Activated T-cell treated with anti-CD3 and anti-CD28 coated beads, Interleukin-2, amount 50 U/mL, for 72 hours (primary cell): Measurements from ENCODE around the gene IGSF10. TPM values are rescaled to one million over a fixed set of nuclear protein-coding genes. Genes with fewer than 3 reads are reported as not detected.

ENCODE experiments used
- ATAC-seq, 2 donors: fragments of 150-1000 bp; cut with Tn5 transposase; replicated peaks in 1 of 2; 2 replicates each; pipeline ENCODE4 v1.10.0; 2021; ENCODE audit warnings: moderate library complexity in 2 of 2, mild to moderate bottlenecking in 1 of 2
- DNase-seq, 2 donors: peaks; one replicate each; pipeline ENCODE4 v3.0.0; 2021 to 2022; ENCODE audit warnings: mixed read lengths in 1 of 2
- H3K27ac Mint-ChIP-seq: one replicate; pipeline ENCODE4 v1.8.0; 2022; ENCODE audit warnings: mild to moderate bottlenecking, moderate library complexity, mixed read lengths
- H3K27me3 Mint-ChIP-seq: one replicate; pipeline ENCODE4 v1.8.0; 2022; ENCODE audit warnings: low read depth, mixed read lengths
- H3K36me3 Mint-ChIP-seq, 2 donors: one replicate each; pipeline ENCODE4 v1.8.0; 2022; ENCODE audit warnings: mixed read lengths in 2 of 2, mild to moderate bottlenecking in 1 of 2; ENCODE audit not compliant: insufficient read depth in 2 of 2
- H3K4me1 Mint-ChIP-seq: one replicate; pipeline ENCODE4 v1.8.0; 2022; ENCODE audit warnings: low read depth, mixed read lengths
- H3K4me3 Mint-ChIP-seq, 2 donors: one replicate each; pipeline ENCODE4 v1.8.0; 2022; ENCODE audit warnings: mild to moderate bottlenecking in 2 of 2, mixed read lengths in 2 of 2, moderate library complexity in 2 of 2
- H3K9me3 Mint-ChIP-seq, 2 donors: one replicate each; pipeline ENCODE4 v1.8.0; 2022; ENCODE audit warnings: mixed read lengths in 2 of 2
- total RNA-seq, 2 donors: library from RNA; stranded (reverse); gene quantifications; one replicate each; pipeline ENCODE4 v1.2.3, GENCODE V29; 2022

IGSF10 gene
- total RNA-seq, 2 donors from 2014 or later: not detected

- Mint-ChIP-seq H3K4me3 (no peak overlapping the region), H3K9me3 (peaks cover 7% of the 10 kb centered on the region in 2 donors), H3K27me3 (peaks cover 15% of the 10 kb centered on the region), H3K36me3 (peaks cover 0 to 3% of the 10 kb centered on the region in 2 donors), H3K27ac (no peak overlapping the region), H3K4me1 (no peaks in the 10 kb centered on the region)
- no peak for DNase-seq
- ATAC-seq: no peak
These were observed 19.6 kb upstream of the IGSF10 start for GRCh38 chr3:151480492-151480891.

DNA sequence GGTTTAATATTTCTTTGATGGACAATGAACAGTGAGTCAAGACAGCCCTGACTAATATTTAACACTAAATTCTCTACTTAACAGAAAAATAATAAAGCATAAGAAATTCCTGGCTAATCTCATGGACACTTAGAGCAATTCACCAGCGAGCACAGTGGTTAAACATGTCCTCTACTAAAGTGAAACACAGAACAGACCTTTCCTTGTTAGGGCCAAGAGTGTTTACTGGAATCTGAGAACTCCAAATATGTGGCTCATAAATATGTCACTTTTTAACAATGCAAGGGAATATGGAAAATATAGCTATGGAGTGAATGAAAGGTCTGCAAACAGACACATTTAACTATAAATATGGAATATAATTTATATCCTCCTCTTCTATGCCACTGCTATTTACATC is 18.6 kb upstream of the IGSF10 start:
- DNase-seq: no peak
- Mint-ChIP-seq H3K9me3 (peaks cover 4 to 7% of the 10 kb centered on the region in 2 donors), H3K4me3 (no peak overlapping the region), H3K27ac (no peak overlapping the region), H3K27me3 (peaks cover 15% of the 10 kb centered on the region), H3K36me3 (peaks cover 0 to 3% of the 10 kb centered on the region in 2 donors), H3K4me1 (no peaks in the 10 kb centered on the region)
- ATAC-seq: no peak

DNA sequence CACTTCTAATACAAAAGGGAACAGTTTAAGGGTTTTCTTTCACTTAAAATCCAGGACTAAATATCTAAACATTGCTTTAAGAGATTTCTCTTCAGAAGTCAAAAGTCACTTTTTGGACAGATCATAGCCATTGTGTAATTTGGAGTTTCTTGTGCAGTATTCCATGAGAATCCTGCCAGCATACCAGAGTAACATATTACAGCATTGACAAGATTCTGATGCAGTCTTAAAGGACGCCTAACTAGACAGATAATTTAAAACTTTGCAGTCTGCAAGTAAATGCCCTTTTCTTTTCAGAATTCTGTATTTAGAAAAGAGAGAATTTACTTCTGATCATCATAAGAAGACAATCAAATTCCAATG is 17.5 kb upstream of the IGSF10 start:
- Mint-ChIP-seq H3K4me3 (no peak overlapping the region), H3K9me3 (peaks cover 4 to 7% of the 10 kb centered on the region in 2 donors), H3K27me3 (peaks cover 15% of the 10 kb centered on the region), H3K27ac (no peak overlapping the region), H3K36me3 (peaks cover 0 to 3% of the 10 kb centered on the region in 2 donors), H3K4me1 (no peaks in the 10 kb centered on the region)
- ATAC-seq: no peak
- no peak for DNase-seq

GRCh38 chr3:151477591-151478334 is 16.9 kb upstream of the IGSF10 start:
- H3K36me3 Mint-ChIP-seq: peaks cover 0 to 3% of the 10 kb centered on the region in 2 donors
- H3K27me3 Mint-ChIP-seq: peaks cover 15% of the 10 kb centered on the region
- no peak overlapping the region for H3K27ac Mint-ChIP-seq
- no peak overlapping the region for H3K4me3 Mint-ChIP-seq
- no peaks in the 10 kb centered on the region for H3K4me1 Mint-ChIP-seq
- ATAC-seq (no peak), DNase-seq (no peak)
- peaks cover 4 to 7% of the 10 kb centered on the region in 2 donors for H3K9me3 Mint-ChIP-seq

DNA sequence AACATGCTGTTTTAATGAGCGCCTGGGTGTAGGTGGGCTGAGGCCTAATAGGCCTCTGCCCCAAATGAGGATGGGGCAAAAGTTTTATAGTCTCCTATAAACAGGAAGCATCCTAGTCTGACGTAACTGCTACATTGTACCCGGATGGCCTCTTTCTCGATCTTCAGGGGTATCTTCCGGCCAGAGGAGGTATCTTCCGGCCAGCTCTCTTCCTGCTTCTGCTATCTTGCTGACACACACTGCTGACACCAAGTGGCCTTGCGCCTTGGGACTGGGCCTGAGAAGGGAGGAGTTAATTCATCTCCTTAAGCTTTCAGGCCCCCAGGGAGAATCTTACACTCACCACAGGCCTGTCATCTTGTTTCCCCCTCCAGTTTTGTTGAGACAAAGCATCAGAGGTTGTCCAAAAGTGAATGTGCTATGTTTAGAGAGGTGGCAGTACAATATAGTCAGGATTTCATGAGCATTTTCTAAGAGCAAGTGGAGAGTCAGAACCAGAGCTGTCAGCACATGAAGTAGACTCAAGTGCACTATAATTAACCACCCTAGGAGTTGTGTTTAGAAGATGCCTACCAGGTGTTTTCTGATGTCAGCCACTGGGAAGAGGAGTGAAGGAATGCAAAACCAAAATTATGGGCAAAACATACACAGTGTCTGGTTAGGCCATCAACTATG is 15.6 kb upstream of the IGSF10 start:
- no peak overlapping the region for H3K4me3 Mint-ChIP-seq
- no peaks in the 10 kb centered on the region for H3K9me3 Mint-ChIP-seq
- no peak overlapping the region for H3K27ac Mint-ChIP-seq
- no peak for ATAC-seq
- DNase-seq: no peak
- H3K36me3 Mint-ChIP-seq: no peaks in the 10 kb centered on the region
- H3K27me3 Mint-ChIP-seq: peaks cover 15% of the 10 kb centered on the region
- H3K4me1 Mint-ChIP-seq: no peaks in the 10 kb centered on the region

DNA sequence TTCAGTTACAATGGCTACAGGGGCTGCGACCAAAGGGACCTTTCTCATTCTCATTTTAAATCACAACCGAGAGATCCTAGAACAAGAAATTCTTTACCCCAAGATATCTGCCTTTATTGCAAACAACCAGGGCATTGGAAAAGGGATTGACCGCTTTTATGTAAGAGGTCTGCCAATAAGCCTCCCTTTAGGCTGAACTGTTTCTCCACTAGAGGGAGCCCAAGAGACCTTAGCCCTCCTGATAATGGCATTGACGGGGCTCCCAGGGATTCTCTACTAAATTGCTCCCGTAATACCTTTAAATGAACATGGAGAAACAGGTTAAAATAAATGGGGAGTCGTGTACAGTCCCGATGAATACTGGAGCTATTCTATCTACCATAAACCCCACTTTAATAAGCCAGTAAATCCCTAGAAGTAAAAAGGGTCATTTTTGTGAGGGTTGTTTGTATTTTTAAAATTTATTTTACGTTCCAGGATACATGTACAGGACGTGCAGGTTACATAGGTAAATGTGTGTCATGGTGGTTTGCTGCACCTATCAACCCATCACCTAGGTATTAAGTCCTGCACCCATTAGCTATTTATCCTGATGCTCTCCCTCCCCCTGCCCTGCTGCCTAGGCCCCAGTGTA is 7.5 kb upstream of the IGSF10 start:
- Mint-ChIP-seq H3K4me1 (no peaks in the 10 kb centered on the region), H3K9me3 (no peaks in the 10 kb centered on the region), H3K27me3 (no peaks in the 10 kb centered on the region), H3K4me3 (no peak overlapping the region), H3K36me3 (no peaks in the 10 kb centered on the region), H3K27ac (no peak overlapping the region)
- DNase-seq: peak; percentile 35 to 44
- ATAC-seq: peak; percentile 49

GRCh38 chr3:151467069-151467468 is 6.2 kb upstream of the IGSF10 start:
- ATAC-seq: no peak
- Mint-ChIP-seq H3K27me3 (peaks cover 2% of the 10 kb centered on the region), H3K4me3 (no peak overlapping the region), H3K36me3 (no peaks in the 10 kb centered on the region), H3K9me3 (no peaks in the 10 kb centered on the region), H3K4me1 (no peaks in the 10 kb centered on the region), H3K27ac (no peak overlapping the region)
- DNase-seq: no peak

- Mint-ChIP-seq H3K4me3 (no peak overlapping the region), H3K4me1 (no peaks in the 10 kb centered on the region), H3K27me3 (peaks cover 22% of the 10 kb centered on the region), H3K9me3 (no peaks in the 10 kb centered on the region), H3K36me3 (no peaks in the 10 kb centered on the region), H3K27ac (no peak overlapping the region)
- DNase-seq: no peak
- ATAC-seq: no peak
These were observed 2.1 kb upstream of the IGSF10 start for GRCh38 chr3:151462991-151463390.

GRCh38 chr3:151462278-151462780 is 1.5 kb upstream of the IGSF10 start:
- Mint-ChIP-seq H3K4me1 (no peaks in the 10 kb centered on the region), H3K4me3 (no peak overlapping the region), H3K27ac (no peak overlapping the region), H3K9me3 (no peaks in the 10 kb centered on the region), H3K27me3 (peaks cover 22% of the 10 kb centered on the region), H3K36me3 (no peaks in the 10 kb centered on the region)
- DNase-seq: no peak
- no peak for ATAC-seq

GRCh38 chr3:151460228-151460627 is 633 bp downstream of the IGSF10 start:
- H3K36me3 Mint-ChIP-seq: no peaks in the 10 kb centered on the region
- peak overlapping the region; percentile 51 to 73 for H3K4me3 Mint-ChIP-seq
- DNase-seq (no peak), ATAC-seq (no peak)
- H3K27ac Mint-ChIP-seq: no peak overlapping the region
- no peaks in the 10 kb centered on the region for H3K4me1 Mint-ChIP-seq
- H3K27me3 Mint-ChIP-seq: peaks cover 22% of the 10 kb centered on the region
- no peaks in the 10 kb centered on the region for H3K9me3 Mint-ChIP-seq

DNA sequence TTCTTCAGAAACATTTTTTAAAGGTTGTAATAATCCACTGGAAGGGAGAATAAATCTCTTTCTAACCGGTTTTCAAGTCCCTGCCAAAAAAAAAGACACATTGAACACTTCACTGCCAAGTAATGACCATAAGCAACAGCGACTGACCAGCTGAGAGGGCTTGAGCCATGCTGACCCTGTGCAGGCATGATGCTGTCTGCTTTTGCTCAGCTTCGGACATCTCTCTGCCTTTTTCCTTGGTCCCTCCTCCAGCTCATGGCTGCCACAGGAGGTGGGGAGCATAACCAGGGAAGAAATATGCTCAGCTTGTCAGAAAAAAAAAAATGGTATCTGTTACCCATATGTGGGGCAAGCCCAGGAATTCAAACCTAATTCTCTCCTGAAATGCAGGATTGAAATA is 1.5 kb downstream of the IGSF10 start:
- Mint-ChIP-seq H3K4me1 (no peaks in the 10 kb centered on the region), H3K27me3 (peaks cover 22% of the 10 kb centered on the region), H3K9me3 (no peaks in the 10 kb centered on the region), H3K27ac (no peak overlapping the region), H3K4me3 (no peak overlapping the region), H3K36me3 (no peaks in the 10 kb centered on the region)
- ATAC-seq (no peak), DNase-seq (no peak)

DNA sequence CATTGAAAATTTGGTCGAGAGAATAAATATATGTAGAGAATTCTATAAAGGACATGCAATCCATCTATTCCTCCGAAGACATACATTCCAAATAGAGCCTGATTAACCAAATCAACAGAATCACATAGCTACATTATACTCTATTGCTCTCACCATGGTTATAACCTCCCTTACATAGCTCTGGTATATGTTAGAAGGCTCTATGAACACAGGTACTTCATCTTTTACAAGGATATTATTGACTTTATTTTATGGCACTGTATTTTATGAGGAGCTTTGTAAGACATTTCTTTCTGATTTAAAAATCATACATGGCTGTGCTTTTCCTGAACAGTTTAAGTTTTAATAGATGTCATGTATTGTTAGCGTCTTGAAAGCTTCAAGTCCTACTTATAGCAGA is 4.8 kb downstream of the IGSF10 start:
- peaks cover 11% of the 10 kb centered on the region for H3K27me3 Mint-ChIP-seq
- ATAC-seq (no peak), DNase-seq (no peak)
- H3K4me1 Mint-ChIP-seq: no peaks in the 10 kb centered on the region
- H3K36me3 Mint-ChIP-seq: no peaks in the 10 kb centered on the region
- no peak overlapping the region for H3K27ac Mint-ChIP-seq
- H3K4me3 Mint-ChIP-seq: no peak overlapping the region
- no peaks in the 10 kb centered on the region for H3K9me3 Mint-ChIP-seq

GRCh38 chr3:151452841-151453240 is 8.0 kb downstream of the IGSF10 start:
- ATAC-seq (no peak), DNase-seq (no peak)
- no peaks in the 10 kb centered on the region for H3K27me3 Mint-ChIP-seq
- H3K4me3 Mint-ChIP-seq: no peak overlapping the region
- no peaks in the 10 kb centered on the region for H3K36me3 Mint-ChIP-seq
- H3K4me1 Mint-ChIP-seq: no peaks in the 10 kb centered on the region
- H3K27ac Mint-ChIP-seq: no peak overlapping the region
- H3K9me3 Mint-ChIP-seq: no peaks in the 10 kb centered on the region
